Fibroblast of skin of right biceps (primary cell): Measurements from ENCODE around the gene TBC1D22A.
A peak's percentile ranks its signal among the peaks of the same experiment; 100 is the strongest.
"Not testable (repeated sequence)": the region's sequence is repeated elsewhere in the genome, so short reads cannot be mapped to it uniquely, and the experiment has no call there.

Source experiments
- DNase-seq: peaks from one replicate; pipeline ENCODE4 v3.0.0-alpha.2; 2013

The TBC1D22A gene

GRCh38 chr22:47116426-47117341, 354.2 kb downstream of the TBC1D22A start:
- no peak for DNase-seq

GRCh38 chr22:47117442-47117841, 355.0 kb downstream of the TBC1D22A start:
- DNase-seq = not testable (repeated sequence)

- DNase-seq = no peak
Observed at GRCh38 chr22:47119181-47119580, 356.7 kb downstream of the TBC1D22A start.

- DNase-seq = no peak
Observed at GRCh38 chr22:47120399-47120798, 357.9 kb downstream of the TBC1D22A start.

GRCh38 chr22:47121791-47122190, 359.3 kb downstream of the TBC1D22A start:
- no peak for DNase-seq

DNA sequence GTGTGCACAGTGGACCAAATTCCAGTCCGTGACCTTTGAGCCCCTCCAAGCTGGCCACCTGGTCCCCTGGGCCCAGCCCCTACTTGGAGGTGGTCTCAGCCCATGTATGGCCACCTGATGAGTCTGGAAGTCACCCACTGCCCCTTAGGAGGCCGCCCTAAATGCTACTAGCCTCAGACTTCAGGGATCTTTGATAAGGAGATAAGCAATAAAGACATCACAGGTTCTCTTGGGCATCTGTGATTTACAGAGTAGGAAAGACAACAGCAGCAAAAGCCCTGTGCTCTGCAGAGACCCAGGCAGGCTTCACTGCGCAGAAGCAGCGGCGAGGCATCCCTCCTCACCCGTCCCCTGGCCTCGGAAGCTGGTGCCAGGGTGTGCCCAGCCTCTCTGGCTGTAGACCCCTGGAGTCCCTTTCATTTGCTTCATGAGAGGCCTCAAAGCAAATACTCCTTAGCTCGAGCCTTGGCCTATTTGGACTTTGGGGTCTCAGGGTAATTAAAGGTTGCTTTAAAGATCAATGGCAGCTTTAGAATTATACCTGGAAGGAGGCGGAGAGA, 360.1 kb downstream of the TBC1D22A start:
- DNase-seq = no peak

GRCh38 chr22:47123006-47123826, 360.8 kb downstream of the TBC1D22A start:
- no peak for DNase-seq

DNA sequence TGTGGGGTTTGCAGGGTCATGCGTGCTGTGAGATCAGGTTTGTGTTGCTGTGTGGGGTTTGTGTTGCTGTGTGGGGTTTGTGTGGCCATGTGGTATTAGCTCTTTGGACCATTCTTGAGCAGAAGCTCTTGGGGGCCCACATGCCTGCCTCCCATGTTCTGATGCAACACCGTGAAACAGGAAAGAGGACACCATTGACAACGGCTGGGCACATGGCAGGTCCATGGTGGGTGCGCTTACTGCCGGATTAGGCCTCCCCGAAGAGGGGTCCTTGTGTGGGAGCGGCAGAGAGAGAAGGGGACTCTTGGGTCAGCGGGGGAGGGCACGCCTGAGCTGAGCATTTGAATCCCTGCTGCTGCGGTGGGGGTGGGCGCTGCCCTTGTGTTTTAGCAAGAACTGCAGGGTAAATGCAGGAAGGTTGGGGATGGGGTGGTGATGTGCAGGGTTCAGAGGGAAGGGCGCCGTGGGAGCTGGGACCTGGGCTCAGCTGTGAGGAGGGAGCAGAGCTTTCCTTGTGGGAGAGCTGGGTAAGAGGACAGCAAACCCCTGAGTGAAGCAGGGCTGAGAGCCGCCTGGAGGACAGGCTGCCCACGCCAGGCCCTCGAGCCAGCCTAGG, 361.5 kb downstream of the TBC1D22A start:
- DNase-seq = peak; percentile 35

GRCh38 chr22:47124451-47124881, 362.0 kb downstream of the TBC1D22A start:
- DNase-seq = no peak

- DNase-seq = no peak
Observed at GRCh38 chr22:47124961-47125360, 362.5 kb downstream of the TBC1D22A start.

DNA sequence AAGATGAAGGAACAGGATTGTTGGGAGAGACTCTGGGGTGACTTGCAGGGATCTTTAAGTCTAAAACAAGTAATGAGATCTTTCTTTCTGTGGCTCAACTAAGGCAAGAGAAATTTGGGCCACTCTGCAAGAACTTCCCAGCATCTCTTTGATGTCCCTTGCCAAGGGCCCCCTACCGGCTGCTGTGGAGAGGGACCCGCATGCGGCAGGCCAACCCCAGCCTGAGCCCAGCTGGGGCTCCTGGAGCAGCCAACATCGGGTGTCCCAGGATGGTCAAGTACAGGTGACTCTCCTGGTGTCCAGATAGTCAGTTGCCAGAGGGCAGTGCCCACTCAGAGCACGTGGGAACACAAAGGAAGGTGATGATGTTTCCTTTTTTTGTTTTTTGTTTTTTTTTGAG, 363.2 kb downstream of the TBC1D22A start:
- peak; percentile 31 for DNase-seq

DNA sequence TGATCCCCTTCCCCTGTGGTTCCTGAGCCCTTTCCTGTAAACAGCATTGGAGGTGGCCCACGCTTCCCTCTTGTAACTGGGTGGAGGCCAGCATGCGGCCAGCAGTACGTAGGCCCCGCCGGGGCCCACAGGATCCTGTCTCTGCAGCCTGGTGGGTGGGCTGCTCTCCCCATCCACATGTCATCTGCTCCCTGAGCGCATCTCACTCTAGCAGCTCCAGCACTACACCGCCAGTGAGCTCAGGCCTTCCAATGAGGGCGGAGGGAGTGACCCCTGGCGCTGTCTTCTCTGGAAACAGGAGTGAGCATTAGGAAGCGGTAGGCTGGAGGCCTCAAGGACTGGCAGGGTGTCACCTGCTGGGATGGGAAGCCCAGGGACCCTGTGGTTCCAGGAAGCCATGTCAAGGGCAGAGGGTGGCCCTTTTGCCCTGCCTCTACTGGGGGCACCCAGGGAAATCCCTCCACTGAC, 363.9 kb downstream of the TBC1D22A start:
- no peak for DNase-seq

DNA sequence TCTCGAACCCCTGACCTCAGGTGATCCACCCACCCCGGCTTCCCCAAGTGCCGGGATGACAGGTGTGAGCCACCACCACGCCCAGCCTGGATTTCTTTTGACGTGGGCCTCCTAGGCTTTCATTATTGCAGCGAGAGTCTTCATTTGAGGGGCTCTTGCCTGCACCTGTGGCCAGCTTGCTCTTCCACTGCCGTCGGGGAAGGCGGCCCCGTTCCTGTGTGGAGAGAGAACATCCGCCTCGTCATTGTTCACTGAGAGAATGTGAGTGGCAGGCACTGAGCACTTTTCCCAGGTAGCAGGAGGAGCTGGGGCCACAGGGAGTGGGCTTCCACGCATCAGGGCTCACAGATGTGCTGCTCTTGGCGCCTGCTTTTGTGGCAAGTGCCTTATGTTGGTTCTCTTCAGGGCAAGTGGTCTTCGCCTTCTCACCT, 365.0 kb downstream of the TBC1D22A start:
- DNase-seq = no peak

DNA sequence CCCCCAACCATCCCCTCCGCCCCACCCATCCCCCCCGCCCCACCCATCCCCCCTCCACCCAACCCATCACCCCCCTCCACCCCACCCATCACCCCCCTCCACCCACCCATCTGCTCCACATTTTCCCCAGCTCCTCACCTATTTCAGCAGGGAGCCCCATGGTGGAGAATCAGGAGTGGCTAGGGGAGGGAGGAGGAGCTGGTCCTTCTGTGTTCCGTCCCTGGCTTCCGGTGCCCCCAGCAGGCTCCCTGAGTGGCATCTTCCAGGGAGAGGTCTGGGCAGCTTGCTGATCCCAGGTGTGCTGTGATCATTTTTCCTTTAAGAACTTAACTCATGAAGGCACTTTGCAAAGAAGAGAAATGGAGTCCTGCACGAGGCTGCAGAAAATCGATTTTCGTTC, 365.8 kb downstream of the TBC1D22A start:
- DNase-seq = no peak

DNA sequence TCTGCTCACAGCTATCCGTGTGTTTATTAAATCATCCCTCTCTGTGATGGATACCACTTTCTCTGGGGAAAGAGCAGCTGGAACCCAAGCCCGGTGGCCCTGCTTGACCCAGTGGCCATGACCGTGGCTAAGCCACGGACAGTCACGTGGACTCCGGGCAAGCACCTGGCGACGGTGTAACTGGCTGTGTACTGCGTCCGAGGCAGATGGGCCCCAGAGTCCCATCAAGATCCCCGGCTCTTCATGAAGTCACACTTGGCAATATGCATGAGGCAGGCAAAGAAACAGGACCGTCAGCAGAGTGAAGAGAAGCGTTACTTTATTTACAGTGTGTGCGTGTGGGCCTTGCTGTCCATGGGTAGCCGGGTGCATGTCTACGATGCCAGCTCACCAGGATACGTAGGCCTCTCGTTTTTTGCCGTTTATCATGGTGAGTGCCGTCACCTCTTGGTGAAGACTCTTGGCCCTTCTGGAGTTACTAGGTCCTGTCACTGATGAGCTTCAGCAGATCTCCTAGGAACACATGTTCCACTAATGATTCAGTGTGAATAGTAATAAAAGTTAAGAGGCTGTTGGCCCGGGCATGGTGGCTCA, 366.3 kb downstream of the TBC1D22A start:
- DNase-seq = no peak

DNA sequence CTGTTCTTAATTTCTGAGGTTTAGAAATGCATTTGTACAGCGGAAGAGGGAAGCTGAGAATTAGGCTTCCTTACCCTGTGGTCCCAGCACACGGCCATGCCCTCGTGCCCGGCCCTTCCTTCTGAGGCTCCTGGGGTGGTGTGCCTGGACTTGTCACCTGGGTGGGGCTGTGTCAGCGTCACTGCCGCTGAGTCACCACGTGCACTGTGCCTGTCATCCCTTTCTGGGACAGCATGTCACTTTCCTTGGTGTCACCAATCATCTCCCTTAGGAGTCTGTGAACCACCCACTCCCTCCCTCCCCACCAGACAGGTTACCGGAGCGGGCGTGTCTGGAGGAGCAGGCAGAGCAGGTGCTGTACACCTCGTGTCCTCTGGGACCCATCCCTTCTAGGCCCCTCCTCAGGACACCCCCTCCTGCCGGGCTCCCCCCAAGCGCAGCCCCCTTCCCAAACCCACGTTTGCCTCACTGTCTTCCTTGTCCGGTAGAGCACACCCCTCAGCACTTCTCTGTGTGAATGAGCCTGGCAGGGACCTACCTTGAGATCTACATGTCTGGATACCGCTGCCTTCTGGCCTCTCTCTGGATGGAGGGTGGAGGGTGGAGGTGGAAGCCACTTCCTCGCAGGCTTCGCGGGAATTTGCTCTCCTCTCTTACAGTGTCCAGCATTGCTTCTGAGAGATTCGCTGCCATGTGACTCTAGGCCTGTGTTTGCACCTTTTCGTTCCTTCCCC, 367.6 kb downstream of the TBC1D22A start:
- no peak for DNase-seq

GRCh38 chr22:47130883-47131631, 368.6 kb downstream of the TBC1D22A start:
- no peak for DNase-seq

DNA sequence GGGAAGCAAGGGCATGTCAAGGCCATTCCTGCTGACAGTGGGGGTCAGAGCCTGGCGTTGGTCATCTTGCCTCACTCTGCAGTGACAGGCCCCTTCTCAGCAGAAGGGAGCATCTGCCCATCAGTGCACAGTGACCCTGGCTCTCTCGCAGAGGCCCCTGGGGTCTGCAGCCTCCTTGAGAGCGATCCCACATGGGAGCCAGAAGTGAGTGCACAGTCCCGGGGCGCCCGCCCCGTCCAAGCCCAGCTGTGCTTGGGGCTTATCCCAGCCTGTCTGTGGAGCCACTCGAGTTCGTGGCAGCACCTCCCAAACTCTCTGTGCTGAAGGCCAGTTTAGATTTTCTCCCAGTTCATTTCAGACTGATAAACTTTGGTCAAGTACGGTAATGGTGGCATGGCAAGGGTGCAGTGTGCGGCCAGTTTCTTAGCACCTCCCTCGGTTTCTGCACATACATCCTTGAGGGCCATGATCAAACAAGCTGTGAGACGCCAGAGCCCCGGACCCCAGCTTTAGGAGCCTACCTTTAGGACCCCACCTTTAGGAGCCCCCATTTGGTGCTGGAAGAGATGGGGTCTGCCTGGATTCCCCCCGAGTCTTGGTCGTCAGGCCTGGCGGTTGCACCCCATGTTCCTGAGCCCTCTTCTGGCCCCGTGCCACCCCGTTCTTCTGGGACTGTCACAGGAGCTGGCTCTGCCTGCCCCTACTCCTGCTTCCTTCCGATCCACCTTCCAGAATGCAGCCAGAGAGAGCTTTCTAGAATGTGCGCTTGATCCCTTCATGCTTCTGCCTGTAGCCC, 369.4 kb downstream of the TBC1D22A start:
- no peak for DNase-seq

GRCh38 chr22:47132428-47132825, 370.0 kb downstream of the TBC1D22A start:
- DNase-seq = no peak
